SH-SY5Y (cell line): ENCODE data around the gene STAG3.

Experiments
- GATA2 ChIP-seq: IDR thresholded peaks from 2 replicates; pipeline ENCODE4 v1.6.1; 2011; ENCODE audit warnings: mild to moderate bottlenecking, low read depth, low read length
- GATA3 ChIP-seq: IDR thresholded peaks from 2 replicates; pipeline ENCODE4 v1.6.1; 2011; ENCODE audit warnings: low read depth, mild to moderate bottlenecking, low read length, moderate library complexity

The STAG3 gene

DNA sequence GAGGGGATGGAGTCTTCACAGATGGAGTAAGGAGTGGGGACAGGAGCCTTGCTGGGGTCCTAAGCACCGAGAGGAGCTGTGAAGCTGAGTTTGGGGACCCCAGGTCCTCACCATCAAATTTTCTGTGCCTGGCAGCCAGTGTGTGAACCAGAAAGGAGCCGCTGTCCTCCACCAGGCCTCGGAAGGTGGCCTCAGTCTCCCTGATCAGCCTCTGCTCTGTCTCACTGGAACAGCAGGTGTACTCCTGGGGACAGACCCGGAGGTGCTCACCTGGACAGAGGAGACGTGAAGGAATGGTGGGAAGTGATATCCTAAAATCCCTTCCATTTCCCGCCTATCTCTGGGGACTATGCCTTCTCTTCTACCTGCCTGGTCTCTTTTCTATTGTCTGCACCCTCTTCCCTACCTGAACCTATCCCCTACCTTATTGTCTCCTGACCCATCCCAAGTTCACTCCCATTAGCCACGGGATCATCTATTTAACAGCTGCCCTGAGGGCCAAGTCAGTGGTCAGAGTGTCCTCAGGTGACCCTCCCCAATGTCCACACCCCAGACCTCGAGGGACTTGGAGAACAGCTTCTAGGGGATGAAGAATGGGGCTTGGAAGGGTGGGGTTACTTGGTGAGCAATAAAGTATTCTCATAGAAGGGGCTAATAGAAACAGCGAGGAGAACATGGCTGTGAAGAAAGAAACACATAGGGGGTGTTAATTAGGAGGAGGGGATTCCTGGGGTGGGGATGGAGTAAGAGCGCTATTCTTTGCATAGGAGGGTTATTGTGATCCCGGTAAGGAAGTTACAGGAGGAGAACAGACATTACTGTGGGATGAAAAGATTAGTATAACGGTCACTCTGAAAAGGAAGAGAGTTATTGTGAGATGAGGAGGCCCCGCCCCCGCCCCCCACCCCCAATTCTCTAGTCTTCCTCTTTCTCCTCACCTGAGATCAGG, 1.3 kb upstream of the STAG3 start:
- no peak for TF ChIP-seq GATA2

GRCh38 chr7:100185726-100186125, 8.0 kb downstream of the STAG3 start:
- TF ChIP-seq GATA3: no peak
- no peak for TF ChIP-seq GATA2

- TF ChIP-seq GATA2 (no peak), GATA3 (no peak)
Observed at GRCh38 chr7:100189061-100189460, 11.3 kb downstream of the STAG3 start.

- TF ChIP-seq GATA2 (no peak), GATA3 (no peak)
Observed at GRCh38 chr7:100190048-100190711, 12.5 kb downstream of the STAG3 start.

DNA sequence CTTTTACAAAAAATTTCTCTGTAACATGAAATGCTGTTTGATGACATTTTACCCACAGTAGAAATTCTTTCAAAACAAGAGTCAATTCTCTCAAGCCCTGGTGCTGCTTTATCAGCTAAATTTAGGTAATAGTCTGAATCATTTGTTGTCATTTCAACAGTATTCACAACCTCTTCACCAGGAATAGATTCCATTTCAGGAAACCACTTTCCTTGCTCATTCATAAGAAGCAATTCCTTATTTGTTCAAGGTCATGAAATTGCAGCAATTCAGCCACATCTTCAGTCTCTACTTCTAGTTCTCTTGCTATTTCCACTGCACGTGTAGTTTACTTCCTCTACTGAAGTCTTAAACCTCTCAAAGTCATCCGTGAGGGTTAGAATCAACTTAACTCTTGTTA, 14.1 kb downstream of the STAG3 start:
- TF ChIP-seq GATA3: no peak
- TF ChIP-seq GATA2: no peak

GRCh38 chr7:100192969-100193368, 15.3 kb downstream of the STAG3 start:
- TF ChIP-seq GATA2: no peak
- TF ChIP-seq GATA3: no peak

- TF ChIP-seq GATA2: no peak
- no peak for TF ChIP-seq GATA3
Observed at GRCh38 chr7:100195222-100195621, 17.5 kb downstream of the STAG3 start.

GRCh38 chr7:100198266-100198665, 20.5 kb downstream of the STAG3 start:
- no peak for TF ChIP-seq GATA3
- no peak for TF ChIP-seq GATA2

DNA sequence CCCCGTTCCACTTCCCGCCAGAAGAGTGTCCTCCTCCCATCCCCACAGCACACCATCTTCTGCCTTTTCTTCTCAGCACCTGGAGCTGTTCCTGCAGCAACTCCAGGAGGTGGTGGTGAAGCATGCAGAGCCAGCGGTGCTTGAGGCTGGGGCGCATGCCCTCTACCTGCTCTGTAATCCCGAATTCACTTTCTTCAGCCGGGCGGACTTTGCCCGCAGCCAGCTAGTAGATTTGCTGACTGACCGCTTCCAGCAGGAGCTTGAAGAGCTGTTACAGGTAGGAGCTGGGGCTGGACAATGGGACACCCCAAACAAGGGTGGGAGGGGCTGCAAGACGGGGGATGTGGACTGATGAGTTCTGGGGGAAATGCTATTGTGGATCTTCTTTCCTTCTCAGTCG, 23.0 kb downstream of the STAG3 start:
- TF ChIP-seq GATA3 (no peak), GATA2 (no peak)

GRCh38 chr7:100204454-100204853, 26.7 kb downstream of the STAG3 start:
- TF ChIP-seq GATA3 (no peak), GATA2 (no peak)

DNA sequence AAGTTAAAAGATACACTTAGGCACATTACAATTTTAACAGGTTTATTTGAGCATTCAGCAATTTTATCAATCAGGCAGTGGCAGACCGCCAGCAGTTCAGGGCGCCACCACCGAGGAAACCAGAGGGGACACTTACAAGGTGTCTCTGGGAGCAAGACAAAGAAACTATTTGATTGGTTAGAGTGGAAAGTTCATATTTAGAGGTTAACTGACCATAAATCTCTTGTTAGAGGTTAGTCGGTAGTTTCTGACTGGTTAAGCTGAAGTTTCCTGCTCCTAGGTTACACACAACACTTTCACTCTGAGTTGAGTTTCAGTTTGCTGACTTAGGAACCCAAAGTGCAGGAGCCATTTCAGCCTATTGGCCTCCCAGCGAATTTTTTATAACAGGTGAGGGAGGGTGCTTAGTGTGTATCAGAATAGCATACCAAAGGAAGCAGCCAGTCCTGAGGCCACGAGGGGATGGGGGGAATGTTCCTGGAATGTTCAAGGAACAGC, 31.2 kb downstream of the STAG3 start:
- no peak for TF ChIP-seq GATA2
- TF ChIP-seq GATA3: no peak

DNA sequence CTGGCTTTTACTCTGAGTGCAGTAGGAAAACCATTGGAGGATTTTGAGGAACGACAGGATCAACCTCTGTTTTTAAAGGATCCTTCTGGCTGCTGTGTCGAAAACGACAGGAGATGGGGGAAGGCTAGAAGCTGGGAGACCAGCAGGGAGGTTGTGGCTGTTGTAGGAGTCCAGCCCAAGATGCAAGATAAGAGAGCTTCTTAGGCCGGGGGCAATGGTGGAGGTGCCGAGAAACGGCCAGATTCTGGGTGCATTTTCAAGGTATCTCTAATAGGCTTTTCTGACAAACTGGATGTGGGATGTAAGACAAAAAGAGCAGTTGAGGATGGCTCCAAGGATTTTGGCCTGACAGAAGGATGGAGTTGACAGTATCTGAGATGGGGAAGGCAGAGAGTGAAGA, 31.8 kb downstream of the STAG3 start:
- TF ChIP-seq GATA3 (no peak), GATA2 (no peak)

DNA sequence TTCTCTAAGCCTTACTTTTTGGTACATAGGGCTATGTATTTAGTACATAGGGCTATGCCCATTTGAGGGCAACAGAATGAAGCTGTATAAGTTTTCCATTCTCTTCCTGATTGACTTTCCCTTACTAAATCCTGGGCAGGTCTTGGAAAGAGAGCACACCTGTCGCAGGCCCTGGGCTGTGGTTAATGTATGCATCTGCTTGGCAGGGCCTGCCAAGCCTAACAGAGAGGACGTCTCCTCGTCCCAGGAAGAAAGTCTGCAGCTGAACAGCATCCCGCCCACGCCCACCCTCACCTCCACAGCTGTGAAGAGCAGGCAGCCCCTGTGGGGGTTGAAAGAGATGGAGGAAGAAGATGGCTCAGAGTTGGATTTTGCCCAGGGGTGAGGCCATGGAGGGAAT, 33.1 kb downstream of the STAG3 start:
- TF ChIP-seq GATA3: no peak
- no peak for TF ChIP-seq GATA2

- TF ChIP-seq GATA2 (no peak), GATA3 (no peak)
Observed at GRCh38 chr7:100211342-100211780, 33.6 kb downstream of the STAG3 start.
